Mesendoderm (in vitro differentiated cells): Measurements from ENCODE around the gene NEBL.

Experiments
- DNase-seq: peaks from one replicate; pipeline ENCODE4 v3.0.0; 2013
- H2AK5ac ChIP-seq: 2 replicates; pipeline ENCODE4 v1.6.1; 2013; ENCODE audit warnings: low read length, inconsistent platforms
- H2BK120ac ChIP-seq: 2 replicates; pipeline ENCODE4 v1.6.1; 2013; ENCODE audit warnings: low read depth, mild to moderate bottlenecking, low read length, moderate library complexity, mixed read lengths
- H2BK15ac ChIP-seq: replicated peaks from 2 replicates; pipeline ENCODE4 v1.6.1; 2013; ENCODE audit warnings: low read depth, mild to moderate bottlenecking, moderate library complexity
- H2BK5ac ChIP-seq: 2 replicates; pipeline ENCODE4 v1.6.1; 2013; ENCODE audit warnings: low read length, inconsistent platforms
- H3K18ac ChIP-seq: 2 replicates; pipeline ENCODE4 v1.6.1; 2013; ENCODE audit warnings: mild to moderate bottlenecking, low read length, mixed read lengths
- H3K23ac ChIP-seq: one replicate; pipeline ENCODE4 v1.6.1; 2013; ENCODE audit warnings: low read length
- H3K27ac ChIP-seq: 2 replicates; pipeline ENCODE4 v1.5.1; 2013; ENCODE audit warnings: low read depth, mild to moderate bottlenecking, inconsistent platforms, low read length, moderate library complexity
- H3K27me3 ChIP-seq: 2 replicates; pipeline ENCODE4 v1.6.1; 2013; ENCODE audit warnings: low read length, control low read depth, mild to moderate bottlenecking, inconsistent platforms; ENCODE audit not compliant: insufficient read depth, poor library complexity
- H3K36me3 ChIP-seq: 2 replicates; pipeline ENCODE4 v1.6.1; 2013; ENCODE audit warnings: low read length, inconsistent platforms; ENCODE audit not compliant: control insufficient read depth, insufficient read depth
- H3K4ac ChIP-seq: one replicate; pipeline ENCODE4 v1.6.1; 2013; ENCODE audit warnings: low read depth, mild to moderate bottlenecking, low read length, moderate library complexity
- H3K4me1 ChIP-seq: 2 replicates; pipeline ENCODE4 v1.6.1; 2013; ENCODE audit warnings: low read depth, low read length, inconsistent platforms; ENCODE audit not compliant: control insufficient read depth
- H3K4me2 ChIP-seq: 2 replicates; pipeline ENCODE4 v1.6.1; 2013; ENCODE audit warnings: low read length
- H3K4me3 ChIP-seq: 2 replicates; pipeline ENCODE4 v1.5.1; 2013; ENCODE audit warnings: mild to moderate bottlenecking, low read length
- H3K56ac ChIP-seq: one replicate; pipeline ENCODE4 v1.6.1; 2013; ENCODE audit warnings: low read length
- H3K79me1 ChIP-seq: 2 replicates; pipeline ENCODE4 v1.6.1; 2013; ENCODE audit warnings: low read length, inconsistent platforms
- H3K79me2 ChIP-seq: 2 replicates; pipeline ENCODE4 v1.6.1; 2013; ENCODE audit warnings: mild to moderate bottlenecking, low read length; ENCODE audit not compliant: control insufficient read depth, insufficient read depth
- H3K9ac ChIP-seq: 2 replicates; pipeline ENCODE4 v1.6.1; 2013; ENCODE audit warnings: low read length, inconsistent platforms
- H4K5ac ChIP-seq: one replicate; pipeline ENCODE4 v1.6.1; 2013; ENCODE audit warnings: low read length
- H4K8ac ChIP-seq: one replicate; pipeline ENCODE4 v1.6.1; 2013; ENCODE audit warnings: low read depth, mild to moderate bottlenecking, control low read depth, low read length, moderate library complexity
- WGBS: extraction: QIAGEN DNeasy Blood & Tissue Kit; methylation state at CpG from one replicate; pipeline ENCODE4 v1.1.7; 2013; ENCODE audit warnings: low lambda C conversion rate, missing lambda C conversion rate; ENCODE audit not compliant: insufficient coverage; ENCODE audit errors: extremely low coverage; 5-methylcytosine and 5-hydroxymethylcytosine counted together

NEBL gene

DNA sequence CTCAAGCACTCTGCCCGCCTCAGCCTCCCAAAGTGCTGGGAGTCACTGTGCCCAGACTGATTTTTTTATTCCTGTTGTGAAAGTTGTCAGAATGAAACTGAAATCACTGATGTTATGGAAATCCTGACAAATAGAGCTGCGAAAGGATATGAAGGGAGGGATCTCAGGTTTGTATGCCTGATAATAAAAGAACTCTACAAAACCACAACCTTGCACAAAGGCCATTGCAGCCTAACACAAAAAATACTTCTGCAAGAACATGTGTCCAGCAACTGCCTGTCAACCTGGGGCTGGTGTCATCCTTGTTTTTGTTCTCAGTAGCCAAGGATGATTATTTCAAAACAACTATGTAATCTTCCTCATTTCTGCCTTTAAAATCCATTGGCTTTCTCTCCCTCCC, 126.1 kb downstream of the NEBL start:
- H3K56ac ChIP-seq, result no peak overlapping the region
- no peak overlapping the region for H2BK5ac ChIP-seq
- peaks cover 1% of the 10 kb centered on the region for H3K4me1 ChIP-seq
- H4K8ac ChIP-seq, result no peak overlapping the region
- no peak overlapping the region for H2BK15ac ChIP-seq
- H2BK120ac ChIP-seq, result no peak overlapping the region
- H3K4ac ChIP-seq, result no peak overlapping the region
- no CpG with 5 or more reads among the region's 2 CpGs for WGBS
- no peak overlapping the region for H3K27ac ChIP-seq
- H4K5ac ChIP-seq, result no peak overlapping the region
- no peaks in the 10 kb centered on the region for H3K27me3 ChIP-seq
- no peak overlapping the region for H3K4me2 ChIP-seq
- H3K23ac ChIP-seq, result no peak overlapping the region
- DNase-seq, result no peak
- no peaks in the 10 kb centered on the region for H3K79me1 ChIP-seq
- H3K79me2 ChIP-seq, result no peaks in the 10 kb centered on the region
- no peak overlapping the region for H3K18ac ChIP-seq
- no peaks in the 10 kb centered on the region for H3K36me3 ChIP-seq
- H2AK5ac ChIP-seq, result no peak overlapping the region
- no peak overlapping the region for H3K9ac ChIP-seq
- H3K4me3 ChIP-seq, result no peak overlapping the region

- Histone ChIP-seq H3K56ac (no peak overlapping the region), H4K8ac (no peak overlapping the region), H3K27ac (no peak overlapping the region), H3K79me2 (no peaks in the 10 kb centered on the region), H2BK5ac (no peak overlapping the region), H3K4ac (no peak overlapping the region), H2AK5ac (no peak overlapping the region), H3K23ac (no peak overlapping the region), H3K18ac (no peak overlapping the region), H3K4me1 (peaks cover 1% of the 10 kb centered on the region), H3K4me2 (no peak overlapping the region), H2BK15ac (no peak overlapping the region), H3K9ac (no peak overlapping the region), H3K79me1 (no peaks in the 10 kb centered on the region), H3K4me3 (no peak overlapping the region), H4K5ac (no peak overlapping the region), H3K36me3 (no peaks in the 10 kb centered on the region), H2BK120ac (no peak overlapping the region), H3K27me3 (no peaks in the 10 kb centered on the region)
- no CpG with 5 or more reads among the region's 3 CpGs for WGBS
- DNase-seq, result no peak
Observed at GRCh38 chr10:20769481-20769880, 127.6 kb downstream of the NEBL start.

DNA sequence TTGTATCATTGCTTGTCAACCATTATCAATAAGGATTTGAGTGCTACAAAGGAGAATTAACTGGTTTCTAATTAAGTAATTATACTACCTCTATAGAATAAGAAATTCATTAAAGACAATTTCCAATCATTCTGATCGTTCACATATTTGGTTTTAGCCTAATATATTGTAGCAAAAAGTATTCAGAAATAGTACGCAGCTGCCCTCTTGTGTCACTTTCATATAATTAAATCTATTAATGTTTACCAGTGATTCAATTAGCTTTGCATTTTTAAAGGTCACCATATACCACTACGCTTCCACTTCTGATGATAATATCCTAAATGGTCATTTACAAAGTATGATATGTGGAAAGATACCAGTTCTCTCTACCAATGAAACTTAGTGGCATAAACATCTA, 128.3 kb downstream of the NEBL start:
- peak; percentile 24 for DNase-seq
- no CpG with 5 or more reads among the region's 3 CpGs for WGBS

DNA sequence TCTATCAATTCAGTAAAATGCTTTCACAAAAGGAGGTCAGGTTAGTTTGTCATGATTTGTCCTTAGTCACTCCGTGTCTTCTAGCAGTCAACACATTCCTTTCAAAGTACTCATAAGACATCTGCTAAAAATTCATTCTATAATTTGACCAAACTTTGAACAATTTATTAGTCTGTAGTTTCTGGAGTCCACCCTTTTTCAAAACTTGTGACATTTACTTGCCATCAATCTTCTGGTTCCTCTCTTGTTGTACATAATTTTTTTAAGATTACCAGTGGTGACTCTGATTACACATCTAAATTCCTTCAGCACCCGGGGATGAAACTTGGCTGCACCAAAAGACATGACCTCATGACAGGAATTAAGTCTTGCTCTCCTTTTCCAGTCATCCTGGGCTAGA, 130.1 kb downstream of the NEBL start:
- peak; percentile 29 for DNase-seq
- H3K56ac ChIP-seq, result no peak overlapping the region
- H3K79me1 ChIP-seq, result no peaks in the 10 kb centered on the region
- H3K4me3 ChIP-seq, result no peak overlapping the region
- H2AK5ac ChIP-seq, result no peak overlapping the region
- peak overlapping the region; percentile 76 for H4K8ac ChIP-seq
- no peak overlapping the region for H2BK5ac ChIP-seq
- H3K9ac ChIP-seq, result no peak overlapping the region
- no peaks in the 10 kb centered on the region for H3K79me2 ChIP-seq
- no peak overlapping the region for H3K4ac ChIP-seq
- H4K5ac ChIP-seq, result no peak overlapping the region
- H3K36me3 ChIP-seq, result no peaks in the 10 kb centered on the region
- no peak overlapping the region for H3K4me2 ChIP-seq
- H3K27ac ChIP-seq, result no peak overlapping the region
- peaks cover 1% of the 10 kb centered on the region for H3K4me1 ChIP-seq
- H3K23ac ChIP-seq, result no peak overlapping the region
- H3K18ac ChIP-seq, result no peak overlapping the region
- no CpG with 5 or more reads among the region's 2 CpGs for WGBS
- no peaks in the 10 kb centered on the region for H3K27me3 ChIP-seq
- no peak overlapping the region for H2BK15ac ChIP-seq
- no peak overlapping the region for H2BK120ac ChIP-seq

More for the DNA sequence above, 128.3 kb downstream of the NEBL start:
- Histone ChIP-seq H2BK5ac (no peak overlapping the region), H3K4me3 (no peak overlapping the region), H3K18ac (no peak overlapping the region), H3K56ac (no peak overlapping the region), H2AK5ac (no peak overlapping the region), H3K36me3 (no peaks in the 10 kb centered on the region), H3K27ac (no peak overlapping the region), H3K9ac (no peak overlapping the region), H3K4me2 (no peak overlapping the region), H2BK120ac (no peak overlapping the region), H3K23ac (no peak overlapping the region), H3K4ac (no peak overlapping the region), H4K5ac (no peak overlapping the region), H3K79me2 (no peaks in the 10 kb centered on the region), H3K27me3 (no peaks in the 10 kb centered on the region), H3K79me1 (no peaks in the 10 kb centered on the region), H4K8ac (no peak overlapping the region), H2BK15ac (no peak overlapping the region), H3K4me1 (peaks cover 1% of the 10 kb centered on the region)

DNA sequence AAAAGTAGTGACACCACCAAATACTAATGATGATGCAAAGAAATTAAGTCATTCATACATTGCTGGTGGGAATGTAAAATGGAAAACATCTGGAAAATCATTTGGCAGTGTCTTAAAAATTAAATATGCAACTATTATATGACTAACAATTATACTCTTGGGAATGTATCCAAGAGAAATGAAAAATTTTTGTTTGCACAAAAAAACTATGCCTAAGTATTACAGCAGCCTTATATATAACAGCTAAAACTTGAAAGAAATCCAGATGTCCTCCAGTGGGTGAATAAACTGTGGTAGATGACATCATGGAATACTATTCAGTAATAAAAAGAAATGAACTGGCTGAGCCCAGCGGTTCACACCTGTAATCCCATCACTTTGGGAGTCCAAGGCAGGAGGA, 132.0 kb downstream of the NEBL start:
- Histone ChIP-seq H3K27ac (no peak overlapping the region), H3K9ac (no peak overlapping the region), H3K27me3 (no peaks in the 10 kb centered on the region), H3K4ac (no peak overlapping the region), H3K56ac (no peak overlapping the region), H3K36me3 (no peaks in the 10 kb centered on the region), H4K5ac (no peak overlapping the region), H3K18ac (no peak overlapping the region), H2BK15ac (no peak overlapping the region), H3K4me3 (no peak overlapping the region), H3K23ac (no peak overlapping the region), H2AK5ac (no peak overlapping the region), H3K4me2 (no peak overlapping the region), H2BK5ac (no peak overlapping the region), H3K79me2 (no peaks in the 10 kb centered on the region), H3K79me1 (no peaks in the 10 kb centered on the region), H4K8ac (no peak overlapping the region), H2BK120ac (no peak overlapping the region), H3K4me1 (peaks cover 3% of the 10 kb centered on the region)
- DNase-seq, result no peak
- no CpG with 5 or more reads among the region's 1 CpG for WGBS

DNA sequence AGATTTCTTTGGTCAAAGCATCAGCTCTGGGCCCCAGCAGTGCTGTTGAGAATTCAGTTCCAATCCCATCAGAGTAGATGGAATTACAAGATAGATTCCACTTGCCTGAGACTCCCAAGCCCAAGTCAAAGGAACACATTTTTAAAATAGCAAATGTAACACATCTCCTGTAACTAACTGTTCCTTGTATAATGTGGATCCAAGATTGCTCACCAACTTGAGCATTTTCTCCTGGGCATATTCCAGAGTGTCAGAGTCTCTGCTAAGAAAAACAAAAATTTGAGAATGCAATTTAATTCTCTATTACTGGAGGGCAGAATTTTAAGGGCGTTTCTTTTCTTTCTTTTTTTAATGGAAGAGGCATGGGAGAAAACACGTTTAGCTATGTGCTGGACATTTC, 136.7 kb downstream of the NEBL start:
- Histone ChIP-seq H2BK120ac (peak overlapping the region; percentile 73), H3K9ac (no peak overlapping the region), H3K18ac (peak overlapping the region; percentile 92), H3K27me3 (no peaks in the 10 kb centered on the region), H3K23ac (no peak overlapping the region), H3K79me1 (no peaks in the 10 kb centered on the region), H4K5ac (no peak overlapping the region), H3K4me2 (no peak overlapping the region), H3K4me1 (peaks cover 2% of the 10 kb centered on the region), H3K79me2 (no peaks in the 10 kb centered on the region), H2BK15ac (peak overlapping the region; percentile 74), H3K4me3 (no peak overlapping the region), H2BK5ac (no peak overlapping the region), H3K27ac (no peak overlapping the region), H3K36me3 (no peaks in the 10 kb centered on the region), H3K56ac (no peak overlapping the region), H2AK5ac (no peak overlapping the region), H4K8ac (no peak overlapping the region), H3K4ac (peak overlapping the region; percentile 68)
- DNase-seq, result no peak
- no CpG with 5 or more reads among the region's 2 CpGs for WGBS
